Transverse colon (tissue), 4 donors: Measurements from ENCODE around the gene RIPOR3. TPM values are rescaled to one million over a fixed set of nuclear protein-coding genes. Genes with fewer than 3 reads are reported as not detected.
"Not testable (repeated sequence)": the region's sequence is repeated elsewhere in the genome, so short reads cannot be mapped to it uniquely, and the experiment has no call there.

Experiments
- DNase-seq: peaks from one replicate; pipeline ENCODE4 v3.0.0-alpha.2; 2019
- H3K27ac ChIP-seq, 4 donors: fragments of 200-600 bp; sonication (generic); 2 replicates each; pipeline ENCODE4 v1.5.1; 2016 to 2018; ENCODE audit warnings: inconsistent platforms in 4 of 4
- H3K27me3 ChIP-seq: fragments of 200-600 bp; sonication (generic); 2 replicates; pipeline ENCODE4 v1.5.1; 2017; ENCODE audit warnings: inconsistent platforms
- H3K36me3 ChIP-seq, 4 donors: fragments of 200-600 bp; sonication (generic); 2 replicates each; pipeline ENCODE4 v1.5.1; 2017 to 2019; ENCODE audit warnings: inconsistent platforms in 4 of 4
- H3K4me1 ChIP-seq, 4 donors: fragments of 200-600 bp; sonication (generic); 2 replicates each; pipeline ENCODE4 v1.5.1; 2017 to 2020; ENCODE audit warnings: inconsistent platforms in 4 of 4
- H3K4me3 ChIP-seq, 4 donors: fragments of 200-600 bp; sonication (generic); 1 replicate in 1 of 4; 2 replicates in 3 of 4; pipeline versions ENCODE4 v1.5.1 to v1.6.1; 2017 to 2019; ENCODE audit warnings: inconsistent platforms in 4 of 4
- H3K9me3 ChIP-seq, 2 donors: fragments of 200-600 bp; sonication (generic); 2 replicates each; pipeline ENCODE4 v1.5.1; 2017 to 2019; ENCODE audit warnings: inconsistent platforms in 2 of 2
- EP300 ChIP-seq: sonication (generic); formaldehyde crosslinking; IDR thresholded peaks from one replicate; pipeline ENCODE4 v1.6.1; 2017; ENCODE audit warnings: antibody characterized with exemption, low read depth
- POLR2A ChIP-seq: fragments of 450-650 bp; IDR thresholded peaks from one replicate; pipeline ENCODE4 v1.6.1; 2016; ENCODE audit warnings: antibody characterized with exemption, mild to moderate bottlenecking, moderate library complexity
- POLR2AphosphoS5 ChIP-seq, 3 donors: sonication (generic); formaldehyde crosslinking; IDR thresholded peaks; one replicate each; pipeline ENCODE4 v1.6.1; 2016; ENCODE audit warnings: antibody characterized with exemption in 3 of 3
- WGBS, 2 donors: methylation state at CpG; one replicate each; pipeline ENCODE4 v1.1.5; 2018; ENCODE audit warnings: low coverage in 1 of 2; 5-methylcytosine and 5-hydroxymethylcytosine counted together
- in situ Hi-C, 4 donors: fragments of 200-750 bp; cut with MboI; loops; one replicate each; pipeline versions ENCODE4 v1.15.0 to v1.15.1; 2017; ENCODE audit warnings: low sequenced_read_pairs in 3 of 4, low pct_ligation_motif_present in 1 of 4, low pct_unique_long_range_greater_than_20kb in 1 of 4
- intact Hi-C: fragments of 100-400 bp; cut with DNase I; formaldehyde crosslinking; loops from one replicate; pipeline ENCODE4 v1.15.1; 2023; ENCODE audit warnings: low total_unique reads
- total RNA-seq, 4 donors: library from RNA; depleted of rRNA; stranded (reverse); fragments of >200 nt; gene quantifications; one replicate each; pipeline ENCODE4 v1.1.0, GENCODE V29; 2016
- TF ChIP-seq, protein P1 (sequence below), 5 experiments: fragments of 200-600 bp in 3 of 5; fragments of 450-650 bp in 2 of 5; sonication (generic) in 3 of 5; IDR thresholded peaks; 1 replicate in 2 of 5; 2 replicates in 3 of 5; pipeline ENCODE4 v1.5.1; 2016 to 2017; ENCODE audit warnings: antibody characterized with exemption in 5 of 5, inconsistent platforms in 3 of 5, mild to moderate bottlenecking in 2 of 5, moderate library complexity in 1 of 5

Gene RIPOR3
- total RNA-seq, 4 donors from 2014 or later, result 4.6 to 15.7 (median 8.7) TPM

- Histone ChIP-seq H3K36me3 (no peaks in the 10 kb centered on the region), H3K9me3 (no peaks in the 10 kb centered on the region), H3K27ac (no peak overlapping the region), H3K4me1 (no peaks in the 10 kb centered on the region), H3K27me3 (peaks cover 6% of the 10 kb centered on the region), H3K4me3 (no peak overlapping the region)
- 77% methylated on average over 31 of the region's 33 CpGs; no CpG with 5 or more reads in 1 of the 2 donors for WGBS, 2 donors
- intact Hi-C loops (no loop called here), in situ Hi-C loops (no loop called here)
- TF ChIP-seq POLR2AphosphoS5 (IDR thresholded peaks at IDR 0.05) (no peak), EP300 (no peak), POLR2A (no peak)
- TF ChIP-seq, protein P1, sequence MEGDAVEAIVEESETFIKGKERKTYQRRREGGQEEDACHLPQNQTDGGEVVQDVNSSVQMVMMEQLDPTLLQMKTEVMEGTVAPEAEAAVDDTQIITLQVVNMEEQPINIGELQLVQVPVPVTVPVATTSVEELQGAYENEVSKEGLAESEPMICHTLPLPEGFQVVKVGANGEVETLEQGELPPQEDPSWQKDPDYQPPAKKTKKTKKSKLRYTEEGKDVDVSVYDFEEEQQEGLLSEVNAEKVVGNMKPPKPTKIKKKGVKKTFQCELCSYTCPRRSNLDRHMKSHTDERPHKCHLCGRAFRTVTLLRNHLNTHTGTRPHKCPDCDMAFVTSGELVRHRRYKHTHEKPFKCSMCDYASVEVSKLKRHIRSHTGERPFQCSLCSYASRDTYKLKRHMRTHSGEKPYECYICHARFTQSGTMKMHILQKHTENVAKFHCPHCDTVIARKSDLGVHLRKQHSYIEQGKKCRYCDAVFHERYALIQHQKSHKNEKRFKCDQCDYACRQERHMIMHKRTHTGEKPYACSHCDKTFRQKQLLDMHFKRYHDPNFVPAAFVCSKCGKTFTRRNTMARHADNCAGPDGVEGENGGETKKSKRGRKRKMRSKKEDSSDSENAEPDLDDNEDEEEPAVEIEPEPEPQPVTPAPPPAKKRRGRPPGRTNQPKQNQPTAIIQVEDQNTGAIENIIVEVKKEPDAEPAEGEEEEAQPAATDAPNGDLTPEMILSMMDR (IDR thresholded peaks at IDR 0.05), result no peak
- DNase-seq, result no peak
Measured at GRCh38 chr20:50601511-50602431, 89.6 kb downstream of the RIPOR3 start.

GRCh38 chr20:50600281-50600895 is 91.0 kb downstream of the RIPOR3 start:
- intact Hi-C loops (no loop called here), in situ Hi-C loops (no loop called here)
- H3K36me3 ChIP-seq, result no peaks in the 10 kb centered on the region
- 66 to 69% methylated on average over 12 of the region's 12 CpGs for WGBS, 2 donors
- TF ChIP-seq, protein P1 (IDR thresholded peaks at IDR 0.05), result no peak
- TF ChIP-seq POLR2AphosphoS5 (IDR thresholded peaks at IDR 0.05) (no peak), EP300 (no peak), POLR2A (no peak)
- peaks cover 0 to 3% (median 0%) of the 10 kb centered on the region in 4 donors for H3K4me1 ChIP-seq
- H3K4me3 ChIP-seq, result no peak overlapping the region
- peaks cover 9% of the 10 kb centered on the region for H3K27me3 ChIP-seq
- no peak overlapping the region for H3K27ac ChIP-seq
- no peak for DNase-seq
- H3K9me3 ChIP-seq, result no peaks in the 10 kb centered on the region

- in situ Hi-C loops, H3K4me1 ChIP-seq, DNase-seq, H3K27ac ChIP-seq, H3K27me3 ChIP-seq, H3K4me3 ChIP-seq, H3K36me3 ChIP-seq, intact Hi-C loops, H3K9me3 ChIP-seq: not testable (repeated sequence)
- 94% methylated on average over 4 to 5 of the region's 5 CpGs for WGBS, 2 donors
Measured at GRCh38 chr20:50598768-50599167, 92.6 kb downstream of the RIPOR3 start.

- WGBS, 2 donors, result 40 to 80% methylated on average over 1 to 7 of the region's 7 CpGs
- TF ChIP-seq POLR2AphosphoS5 (IDR thresholded peaks at IDR 0.05), result no peak
- TF ChIP-seq POLR2A, result no peak
- TF ChIP-seq, protein P1 (IDR thresholded peaks at IDR 0.05), result no peak
- no peak for TF ChIP-seq EP300
- no peak overlapping the region for H3K4me3 ChIP-seq
- H3K27ac ChIP-seq, result no peak overlapping the region
- in situ Hi-C loops (no loop called here), intact Hi-C loops (no loop called here)
- no peaks in the 10 kb centered on the region for H3K36me3 ChIP-seq
- H3K27me3 ChIP-seq, result peaks cover 9% of the 10 kb centered on the region
- DNase-seq, result no peak
- no peaks in the 10 kb centered on the region for H3K9me3 ChIP-seq
- peaks cover 0 to 3% (median 0%) of the 10 kb centered on the region in 4 donors for H3K4me1 ChIP-seq
Measured at GRCh38 chr20:50598074-50598473, 93.3 kb downstream of the RIPOR3 start.
